Stimulated activated CD8-positive, alpha-beta memory T cell treated with anti-CD3 and anti-CD28 coated beads, Interleukin-15, amount 100 ng/mL, for 24 hours (primary cell): ENCODE results near the gene HIPK2.

Experiments
- DNase-seq: peaks from one replicate; pipeline ENCODE4 v3.0.0-alpha.2; 2020; ENCODE audit warnings: low read depth

The HIPK2 gene

GRCh38 chr7:139783647-139784385 is 6.0 kb upstream of the HIPK2 start:
- no peak for DNase-seq

GRCh38 chr7:139782932-139783331 is 5.1 kb upstream of the HIPK2 start:
- no peak for DNase-seq

- DNase-seq = no peak
Measured at GRCh38 chr7:139777133-139777891, 486 bp downstream of the HIPK2 start.

GRCh38 chr7:139776486-139777132 is 1.2 kb downstream of the HIPK2 start:
- DNase-seq = no peak

- DNase-seq = no peak
Measured at GRCh38 chr7:139775829-139776266, 1.9 kb downstream of the HIPK2 start.

- no peak for DNase-seq
Measured at GRCh38 chr7:139774376-139774775, 3.4 kb downstream of the HIPK2 start.

GRCh38 chr7:139773371-139773770 is 4.4 kb downstream of the HIPK2 start:
- DNase-seq = no peak

GRCh38 chr7:139772873-139773272 is 4.9 kb downstream of the HIPK2 start:
- DNase-seq = no peak

- DNase-seq = no peak
Measured at GRCh38 chr7:139772115-139772514, 5.7 kb downstream of the HIPK2 start.

- DNase-seq = no peak
Measured at GRCh38 chr7:139771001-139771956, 6.5 kb downstream of the HIPK2 start.

GRCh38 chr7:139769761-139770160 is 8.0 kb downstream of the HIPK2 start:
- DNase-seq = no peak

GRCh38 chr7:139769066-139769465 is 8.7 kb downstream of the HIPK2 start:
- DNase-seq = no peak

GRCh38 chr7:139768249-139768824 is 9.5 kb downstream of the HIPK2 start:
- DNase-seq = no peak

- DNase-seq = no peak
Measured at GRCh38 chr7:139767561-139767982, 10.2 kb downstream of the HIPK2 start.

- DNase-seq = no peak
Measured at GRCh38 chr7:139765143-139765542, 12.7 kb downstream of the HIPK2 start.

- no peak for DNase-seq
Measured at GRCh38 chr7:139763330-139763729, 14.5 kb downstream of the HIPK2 start.

- DNase-seq = no peak
Measured at GRCh38 chr7:139762886-139763285, 14.9 kb downstream of the HIPK2 start.

- no peak for DNase-seq
Measured at GRCh38 chr7:139758388-139758787, 19.4 kb downstream of the HIPK2 start.

GRCh38 chr7:139757968-139758367 is 19.8 kb downstream of the HIPK2 start:
- no peak for DNase-seq

- DNase-seq = no peak
Measured at GRCh38 chr7:139753693-139754111, 24.1 kb downstream of the HIPK2 start.

- no peak for DNase-seq
Measured at GRCh38 chr7:139753081-139753692, 24.6 kb downstream of the HIPK2 start.
